Coronary artery (tissue), 2 donors: ENCODE measurements around the gene FUT4.
"Not testable (repeated sequence)": the region's sequence is repeated elsewhere in the genome, so short reads cannot be mapped to it uniquely, and the experiment has no call there.

Source experiments
- DNase-seq: peaks from one replicate; pipeline ENCODE4 v3.0.0-alpha.2; 2017; ENCODE audit warnings: low spot score
- H3K27ac ChIP-seq, 2 donors: fragments of 200-600 bp; sonication (generic); one replicate each; pipeline ENCODE4 v1.5.1; 2016 to 2019
- H3K4me3 ChIP-seq: fragments of 200-600 bp; sonication (generic); 2 replicates; pipeline ENCODE4 v1.5.1; 2016; ENCODE audit warnings: mild to moderate bottlenecking, moderate library complexity
- CTCF ChIP-seq: fragments of 200-600 bp; sonication (generic); IDR thresholded peaks from one replicate; pipeline ENCODE4 v1.5.1; 2019; ENCODE audit warnings: antibody characterized with exemption

FUT4 gene

DNA sequence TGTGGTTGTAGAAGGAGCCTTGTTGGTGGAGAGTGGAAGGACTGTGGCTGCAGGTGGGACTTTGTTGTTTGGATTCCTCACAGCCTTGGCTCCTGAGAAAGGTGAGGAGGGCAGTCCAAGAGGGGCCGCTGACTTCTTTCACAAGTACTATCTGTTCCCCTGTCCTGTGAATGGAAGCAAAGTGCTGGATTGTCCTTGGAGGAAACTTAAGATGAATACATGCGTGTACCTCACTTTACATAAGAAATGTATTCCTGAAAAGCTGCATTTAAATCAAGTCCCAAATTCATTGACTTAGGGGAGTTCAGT, 2.4 kb downstream of the FUT4 start:
- H3K4me3 ChIP-seq: peak overlapping the region; percentile 92
- no peak for DNase-seq
- TF ChIP-seq CTCF: no peak
- H3K27ac ChIP-seq: no peak overlapping the region

GRCh38 chr11:94546886-94547285, 3.2 kb downstream of the FUT4 start:
- Histone ChIP-seq H3K4me3 (peak overlapping the region; percentile 92), H3K27ac (no peak overlapping the region)
- DNase-seq: no peak
- TF ChIP-seq CTCF: no peak

DNA sequence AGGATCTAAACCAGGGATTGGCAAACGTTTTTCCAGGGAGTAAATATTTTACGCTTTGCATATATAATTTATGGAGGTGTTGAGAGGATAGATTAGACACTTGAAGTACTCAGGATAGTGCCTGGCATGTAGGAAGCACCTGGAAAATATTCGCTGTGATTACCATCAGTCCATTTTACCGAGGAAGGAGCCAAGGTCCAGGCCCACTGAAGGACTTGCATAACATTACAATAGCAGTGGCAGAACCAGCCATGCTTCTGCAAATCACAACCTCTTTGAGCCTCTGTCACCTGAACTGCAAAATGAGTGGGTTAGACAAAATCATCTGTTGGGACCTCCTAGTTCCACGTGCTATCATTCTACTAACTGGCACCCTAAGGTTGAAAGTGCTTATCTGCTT, 5.4 kb downstream of the FUT4 start:
- no peak for TF ChIP-seq CTCF
- Histone ChIP-seq H3K27ac (no peak overlapping the region), H3K4me3 (peak overlapping the region; percentile 5)
- DNase-seq: no peak

DNA sequence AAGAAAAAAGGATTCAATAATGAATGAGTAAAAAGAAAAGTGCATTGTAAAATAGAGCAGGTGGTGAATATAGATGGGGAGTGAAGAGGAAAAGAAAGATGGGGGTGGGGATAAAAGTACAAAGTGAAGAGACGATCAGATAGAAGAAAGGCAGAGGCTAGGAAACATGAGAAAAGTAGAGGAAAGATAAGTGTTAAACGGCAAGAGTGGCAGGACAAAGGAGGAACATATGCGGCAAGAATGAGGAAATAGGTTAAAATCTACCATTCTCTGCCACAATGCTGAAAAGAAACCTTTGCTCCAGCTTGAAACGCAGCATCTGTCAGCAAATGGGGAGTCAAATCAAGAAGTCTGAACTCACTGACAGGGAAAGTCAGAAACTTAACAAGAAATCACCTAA, 6.8 kb downstream of the FUT4 start:
- DNase-seq: no peak
- Histone ChIP-seq H3K27ac (no peak overlapping the region), H3K4me3 (no peak overlapping the region)
- no peak for TF ChIP-seq CTCF

DNA sequence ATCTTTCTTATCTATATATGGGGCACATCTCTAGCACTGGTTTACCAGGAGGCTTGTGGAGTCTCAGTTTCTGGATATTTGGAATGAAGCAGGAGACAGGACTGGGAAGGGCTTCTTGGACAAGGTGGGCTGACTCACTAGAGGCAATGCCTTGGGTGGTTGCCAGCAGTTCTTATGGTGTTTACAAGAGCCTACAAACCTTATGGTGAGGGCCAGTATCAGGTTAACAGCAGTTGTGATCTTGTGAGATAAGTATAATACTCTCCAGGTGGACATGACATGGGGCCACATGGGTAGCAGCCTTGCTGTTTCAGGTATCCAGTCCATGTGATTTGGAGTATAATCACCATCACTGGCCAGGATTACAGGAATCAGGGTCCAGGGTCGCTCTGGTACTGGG, 10.2 kb downstream of the FUT4 start:
- no peak overlapping the region for H3K4me3 ChIP-seq
- no peak overlapping the region for H3K27ac ChIP-seq
- DNase-seq: no peak
- TF ChIP-seq CTCF: no peak

DNA sequence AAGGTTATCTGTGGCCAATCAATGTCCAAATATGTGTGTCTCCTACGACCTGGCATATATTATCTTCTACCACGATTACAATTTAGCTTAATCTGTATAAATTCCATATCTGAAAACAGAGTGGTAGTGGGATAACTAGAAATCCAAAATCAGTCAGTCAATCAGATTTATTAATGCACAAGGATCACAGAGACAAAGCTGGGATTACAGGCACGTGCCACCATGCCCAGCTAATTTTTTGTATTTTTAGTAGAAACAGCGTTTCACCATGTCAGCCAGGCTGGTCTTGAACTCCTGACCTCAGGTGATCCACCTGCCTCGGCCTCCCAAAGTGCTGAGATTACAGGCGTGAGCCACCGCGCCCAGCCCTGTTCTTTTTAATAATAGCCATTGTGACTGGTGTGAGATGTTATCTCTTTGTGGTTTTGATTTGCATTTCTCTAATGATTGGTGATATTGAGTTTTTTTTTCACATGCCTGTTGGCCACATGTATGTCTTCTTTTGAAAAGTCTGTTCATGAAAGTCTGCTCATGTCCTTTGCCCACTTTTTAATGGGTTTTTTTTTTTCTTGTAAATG, 12.1 kb downstream of the FUT4 start:
- not testable (repeated sequence) for H3K27ac ChIP-seq, H3K4me3 ChIP-seq, DNase-seq

GRCh38 chr11:94557421-94557820, 13.7 kb downstream of the FUT4 start:
- DNase-seq: no peak
- Histone ChIP-seq H3K4me3 (no peak overlapping the region), H3K27ac (no peak overlapping the region)
- no peak for TF ChIP-seq CTCF

DNA sequence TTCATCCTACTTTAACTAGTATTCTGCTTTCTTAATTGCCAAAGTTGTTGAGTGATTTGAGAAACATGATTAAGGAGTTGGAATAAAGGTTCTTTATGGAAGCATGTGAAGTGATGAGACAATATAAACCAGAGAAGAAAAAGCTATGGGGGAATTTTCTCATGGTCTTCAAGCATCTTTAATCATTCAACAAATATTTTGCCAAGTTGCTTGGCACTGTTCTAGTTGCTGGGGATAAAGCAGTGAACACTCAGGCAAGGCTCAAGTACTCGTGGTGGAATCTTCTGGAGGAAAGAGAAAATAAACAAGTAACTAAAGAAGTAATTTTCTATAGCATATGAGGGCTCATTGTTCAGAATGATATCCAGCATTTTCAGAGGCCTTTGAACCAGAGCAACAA, 14.3 kb downstream of the FUT4 start:
- no peak for DNase-seq
- no peak for TF ChIP-seq CTCF
- Histone ChIP-seq H3K27ac (no peak overlapping the region), H3K4me3 (no peak overlapping the region)
